ENCODE measurements around the gene CLSTN3. TPM values are rescaled to one million over a fixed set of nuclear protein-coding genes. Genes with fewer than 3 reads are reported as not detected.
"Not testable (repeated sequence)": the region's sequence is repeated elsewhere in the genome, so short reads cannot be mapped to it uniquely, and the experiment has no call there.

CLSTN3 gene
- total and polyA plus RNA-seq, 4 donors: 30.8 to 74.2 (median 37.0) TPM

- no peak for ATAC-seq (ENCODE audit: insufficient read depth, low FRiP score)
- Histone ChIP-seq H3K9ac (ENCODE audit: insufficient read depth in 1 of 2, low read length in 2 of 2) (no peak overlapping the region), H3K27me3 (ENCODE audit: control insufficient read depth in 3 of 3, insufficient read depth in 3 of 3, low read length in 2 of 3) (no peaks in the 10 kb centered on the region), H3K36me3 (ENCODE audit: control insufficient read depth in 4 of 4, insufficient read depth in 4 of 4, low read length in 4 of 4) (no peaks in the 10 kb centered on the region), H3K9me3 (ENCODE audit: control insufficient read depth in 4 of 4, insufficient read depth in 3 of 4, low read length in 3 of 4) (peaks cover 0 to 8% (median 2%) of the 10 kb centered on the region in 4 donors), H3K4me1 (ENCODE audit: control insufficient read depth in 5 of 5, insufficient read depth in 5 of 5, low read length in 5 of 5) (no peaks in the 10 kb centered on the region), H3K4me3 (no peak overlapping the region), H3K27ac (ENCODE audit: low read depth in 1 of 2, low read length in 1 of 2) (no peak overlapping the region)
- TF ChIP-seq CTCF (IDR thresholded peaks at IDR 0.05; ENCODE audit: control extremely low read depth, extremely low read depth): no peak
- no peak for DNase-seq
These were observed 45.3 kb downstream of the CLSTN3 start for GRCh38 chr12:7175493-7175892.

- no peak for ATAC-seq (ENCODE audit: insufficient read depth, low FRiP score)
- no peak for TF ChIP-seq CTCF (IDR thresholded peaks at IDR 0.05; ENCODE audit: control extremely low read depth, extremely low read depth)
- 64 to 79% methylated on average over 2 of the region's 2 CpGs for WGBS, 2 donors
- H3K27ac ChIP-seq (ENCODE audit: low read depth in 1 of 2, low read length in 1 of 2): no peak overlapping the region
- H3K9ac ChIP-seq (ENCODE audit: insufficient read depth in 1 of 2, low read length in 2 of 2): no peak overlapping the region
- no peaks in the 10 kb centered on the region for H3K36me3 ChIP-seq (ENCODE audit: control insufficient read depth in 4 of 4, insufficient read depth in 4 of 4, low read length in 4 of 4)
- peaks cover 0 to 8% (median 2%) of the 10 kb centered on the region in 4 donors for H3K9me3 ChIP-seq (ENCODE audit: control insufficient read depth in 4 of 4, insufficient read depth in 3 of 4, low read length in 3 of 4)
- H3K27me3 ChIP-seq (ENCODE audit: control insufficient read depth in 3 of 3, insufficient read depth in 3 of 3, low read length in 2 of 3): no peaks in the 10 kb centered on the region
- DNase-seq: no peak
- H3K4me1 ChIP-seq (ENCODE audit: control insufficient read depth in 5 of 5, insufficient read depth in 5 of 5, low read length in 5 of 5): no peaks in the 10 kb centered on the region
- H3K4me3 ChIP-seq: no peak overlapping the region
These were observed 46.4 kb downstream of the CLSTN3 start for GRCh38 chr12:7176595-7176994.

- ATAC-seq (ENCODE audit: insufficient read depth, low FRiP score) (no peak), DNase-seq (no peak)
- Histone ChIP-seq H3K4me1 (ENCODE audit: control insufficient read depth in 5 of 5, insufficient read depth in 5 of 5, low read length in 5 of 5) (no peaks in the 10 kb centered on the region), H3K36me3 (ENCODE audit: control insufficient read depth in 4 of 4, insufficient read depth in 4 of 4, low read length in 4 of 4) (no peaks in the 10 kb centered on the region), H3K27me3 (ENCODE audit: control insufficient read depth in 3 of 3, insufficient read depth in 3 of 3, low read length in 2 of 3) (no peaks in the 10 kb centered on the region), H3K9ac (ENCODE audit: insufficient read depth in 1 of 2, low read length in 2 of 2) (no peak overlapping the region), H3K27ac (ENCODE audit: low read depth in 1 of 2, low read length in 1 of 2) (no peak overlapping the region), H3K9me3 (ENCODE audit: control insufficient read depth in 4 of 4, insufficient read depth in 3 of 4, low read length in 3 of 4) (peaks cover 0 to 4% (median under 1%) of the 10 kb centered on the region in 4 donors), H3K4me3 (no peak overlapping the region)
- 94 to 96% methylated on average over 2 of the region's 2 CpGs for WGBS, 2 donors
- TF ChIP-seq CTCF (IDR thresholded peaks at IDR 0.05; ENCODE audit: control extremely low read depth, extremely low read depth): no peak
These were observed 48.3 kb downstream of the CLSTN3 start for GRCh38 chr12:7178481-7178880.

- no peak for TF ChIP-seq CTCF (IDR thresholded peaks at IDR 0.05; ENCODE audit: control extremely low read depth, extremely low read depth)
- whole genome bisulfite sequencing, 2 donors: 68 to 96% methylated on average over 1 of the region's 1 CpG
- Histone ChIP-seq H3K9ac (ENCODE audit: insufficient read depth in 1 of 2, low read length in 2 of 2) (no peak overlapping the region), H3K4me3 (no peak overlapping the region), H3K36me3 (ENCODE audit: control insufficient read depth in 4 of 4, insufficient read depth in 4 of 4, low read length in 4 of 4) (no peaks in the 10 kb centered on the region), H3K9me3 (ENCODE audit: control insufficient read depth in 4 of 4, insufficient read depth in 3 of 4, low read length in 3 of 4) (peaks cover 0 to 3% (median 0%) of the 10 kb centered on the region in 4 donors), H3K27ac (ENCODE audit: low read depth in 1 of 2, low read length in 1 of 2) (no peak overlapping the region), H3K27me3 (ENCODE audit: control insufficient read depth in 3 of 3, insufficient read depth in 3 of 3, low read length in 2 of 3) (no peaks in the 10 kb centered on the region), H3K4me1 (ENCODE audit: control insufficient read depth in 5 of 5, insufficient read depth in 5 of 5, low read length in 5 of 5) (no peaks in the 10 kb centered on the region)
- no peak for ATAC-seq (ENCODE audit: insufficient read depth, low FRiP score)
- no peak for DNase-seq
These were observed 50.5 kb downstream of the CLSTN3 start for GRCh38 chr12:7180685-7181084.

- not testable (repeated sequence) for H3K4me3 ChIP-seq; ATAC-seq (ENCODE audit: insufficient read depth, low FRiP score); H3K9ac ChIP-seq (ENCODE audit: insufficient read depth in 1 of 2, low read length in 2 of 2); H3K27ac ChIP-seq (ENCODE audit: low read depth in 1 of 2, low read length in 1 of 2); DNase-seq; H3K36me3 ChIP-seq (ENCODE audit: control insufficient read depth in 4 of 4, insufficient read depth in 4 of 4, low read length in 4 of 4); H3K27me3 ChIP-seq (ENCODE audit: control insufficient read depth in 3 of 3, insufficient read depth in 3 of 3, low read length in 2 of 3); H3K9me3 ChIP-seq (ENCODE audit: control insufficient read depth in 4 of 4, insufficient read depth in 3 of 4, low read length in 3 of 4)
- H3K4me1 ChIP-seq (ENCODE audit: control insufficient read depth in 5 of 5, insufficient read depth in 5 of 5, low read length in 5 of 5): peaks cover 5 to 23% (median 9%) of the 10 kb centered on the region in 5 donors
- 39 to 50% methylated on average over 2 of the region's 2 CpGs for WGBS, 2 donors
These were observed 55.9 kb downstream of the CLSTN3 start for GRCh38 chr12:7186058-7186457.

All from lung (tissue), 12 donors.